GM23338 (cell line): Measurements from ENCODE around the gene LLGL2.

Experiments used
- CTCF ChIP-seq, 2 experiments: fragments of 200-600 bp in 1 of 2; sonication (generic) in 1 of 2; conservative IDR thresholded peaks; 2 replicates each; pipeline versions ENCODE4 v1.5.1 to v1.6.1; 2016 to 2017; ENCODE audit warnings: antibody characterized with exemption in 2 of 2, low read depth in 2 of 2, mild to moderate bottlenecking in 2 of 2, moderate library complexity in 1 of 2
- EZH2 ChIP-seq: fragments of 200-600 bp; sonication (generic); IDR thresholded peaks from one replicate; pipeline ENCODE4 v1.8.0; 2017; ENCODE audit warnings: antibody characterized with exemption, mild to moderate bottlenecking, low read depth; ENCODE audit not compliant: unreplicated experiment
- EZH2phosphoT487 ChIP-seq: fragments of 200-600 bp; sonication (generic); IDR thresholded peaks from one replicate; pipeline ENCODE4 v1.8.1; 2018; ENCODE audit warnings: antibody characterized with exemption; ENCODE audit not compliant: unreplicated experiment
- NANOG ChIP-seq: IDR thresholded peaks from 2 replicates; pipeline ENCODE4 v1.6.1; 2016; ENCODE audit warnings: antibody characterized with exemption, borderline replicate concordance
- REST ChIP-seq: IDR thresholded peaks from one replicate; pipeline ENCODE4 v1.6.1; 2018; ENCODE audit warnings: antibody characterized with exemption; ENCODE audit not compliant: unreplicated experiment
- STAT1 ChIP-seq: IDR thresholded peaks from one replicate; pipeline ENCODE4 v1.6.1; 2016; ENCODE audit warnings: antibody characterized with exemption; ENCODE audit not compliant: unreplicated experiment

- TF ChIP-seq EZH2 = no peak
- no peak for TF ChIP-seq CTCF (conservative IDR thresholded peaks at IDR 0.05; ENCODE audit: low read depth in 2 of 2)
- TF ChIP-seq EZH2phosphoT487 = no peak
- TF ChIP-seq STAT1 = no peak
- no peak for TF ChIP-seq REST
- TF ChIP-seq NANOG = no peak
Observed at GRCh38 chr17:75573540-75573957, 48.1 kb downstream of the LLGL2 start.
